Panc1 (cell line): ENCODE measurements around the gene IGF1R. TPM values are rescaled to one million over a fixed set of nuclear protein-coding genes. Genes with fewer than 3 reads are reported as not detected.

Experiments
- ATAC-seq: fragments of 200-7000 bp; cut with Tn5 transposase; 2 replicates; pipeline ENCODE4 v1.9.1; 2020; ENCODE audit warnings: mild to moderate bottlenecking, moderate library complexity
- BruUV-seq: library from RNA; stranded (reverse); fragments of 400-500 nt; replicated peaks from 2 replicates; lab custom pipeline; 2021; lab: Mats Ljungman, UMichigan
- CTCF ChIA-PET: fragments of 300-600 bp; sonication (Branson Sonifier 250); formaldehyde crosslinking; loops from one replicate; lab custom pipeline; 2022; ENCODE audit warnings: antibody characterized with exemption; lab: Charles Lee
- POLR2A ChIA-PET: fragments of 300-600 bp; sonication (Branson Sonifier 250); formaldehyde crosslinking; loops from one replicate; lab custom pipeline; 2022; ENCODE audit warnings: antibody characterized with exemption; lab: Charles Lee
- DNase-seq: peaks from one replicate; pipeline ENCODE4 v3.0.0-alpha.2; 2010; ENCODE audit warnings: low read depth, low spot score
- H3K27ac ChIP-seq: 2 replicates; pipeline ENCODE4 v1.5.1; 2011; ENCODE audit warnings: mild to moderate bottlenecking, low read length, inconsistent platforms
- H3K27me3 ChIP-seq: fragments of 200-500 bp; sonication (Bioruptor generic); 2 replicates; pipeline ENCODE4 v1.6.0; 2014; ENCODE audit warnings: low read length, inconsistent platforms; ENCODE audit not compliant: control insufficient read depth, insufficient read depth
- H3K36me3 ChIP-seq: fragments of 200-500 bp; sonication (Bioruptor generic); 2 replicates; pipeline ENCODE4 v1.5.1; 2014; ENCODE audit warnings: inconsistent platforms, mild to moderate bottlenecking, low read length, moderate library complexity; ENCODE audit not compliant: control insufficient read depth, insufficient read depth
- H3K4me1 ChIP-seq: 2 replicates; pipeline ENCODE4 v1.5.1; 2011; ENCODE audit warnings: inconsistent platforms, mild to moderate bottlenecking, low read length, moderate library complexity; ENCODE audit not compliant: control insufficient read depth, insufficient read depth
- H3K4me3 ChIP-seq, 2 experiments: 2 replicates each; pipeline ENCODE4 v1.5.1; 2011 to 2012; ENCODE audit warnings: low read depth in 2 of 2, low read length in 2 of 2, mild to moderate bottlenecking in 2 of 2, inconsistent platforms in 1 of 2, moderate library complexity in 1 of 2
- H3K9me3 ChIP-seq: fragments of 200-500 bp; sonication (Bioruptor generic); 2 replicates; pipeline ENCODE4 v1.5.1; 2014; ENCODE audit warnings: low read depth, mild to moderate bottlenecking, inconsistent platforms, low read length, moderate library complexity; ENCODE audit not compliant: control insufficient read depth, insufficient read depth
- CTCF ChIP-seq: fragments of 450-650 bp; IDR thresholded peaks from 2 replicates; pipeline ENCODE4 v1.5.1; 2017; ENCODE audit warnings: mild to moderate bottlenecking
- POLR2AphosphoS5 ChIP-seq: IDR thresholded peaks from 2 replicates; pipeline ENCODE4 v1.6.1; 2012; ENCODE audit warnings: mild to moderate bottlenecking, low read depth, low read length, moderate library complexity
- REST ChIP-seq, 2 experiments: IDR thresholded peaks; 2 replicates each; pipeline ENCODE4 v1.6.1; 2011 to 2012; ENCODE audit warnings: low read depth in 2 of 2, control low read depth in 1 of 2, low read length in 1 of 2, mild to moderate bottlenecking in 1 of 2, moderate library complexity in 1 of 2; ENCODE audit not compliant: insufficient read depth in 1 of 2
- SIN3A ChIP-seq: IDR thresholded peaks from 2 replicates; pipeline ENCODE4 v1.6.1; 2012; ENCODE audit warnings: low read depth, mild to moderate bottlenecking, low read length, moderate library complexity, borderline replicate concordance; ENCODE audit not compliant: insufficient read depth
- TCF7L2 ChIP-seq: IDR thresholded peaks from 2 replicates; pipeline ENCODE4 v1.6.1; 2011; ENCODE audit warnings: mild to moderate bottlenecking, low read depth, low read length, inconsistent platforms
- in situ Hi-C: cut with HindIII; loops from 2 replicates; pipeline ENCODE4 v1.10.0; 2016; ENCODE audit warnings: low sequenced_read_pairs, low pct_unique_long_range_greater_than_20kb
- intact Hi-C: fragments of 100-400 bp; cut with micrococcal nuclease; formaldehyde crosslinking; loops from one replicate; pipeline ENCODE4 v1.10.0; 2022; ENCODE audit not compliant: unreplicated experiment
- total RNA-seq: library from RNA; stranded (reverse); gene quantifications from one replicate; pipeline ENCODE4 v1.2.1, GENCODE V29; 2021; ENCODE audit not compliant: unreplicated experiment

IGF1R gene
- total RNA-seq, 1 experiment from 2014 or later, result 77.1 TPM

- ATAC-seq, result no peak
- no peaks in the 10 kb centered on the region for H3K36me3 ChIP-seq
Measured at GRCh38 chr15:98826658-98827057, 178.3 kb downstream of the IGF1R start.

GRCh38 chr15:98827217-98827616 lies 178.9 kb downstream of the IGF1R start:
- ATAC-seq, result no peak
- ChIA-PET POLR2A (no interaction called here), CTCF (no interaction called here)
- peaks cover 5% of the 10 kb centered on the region for H3K4me1 ChIP-seq
- DNase-seq, result no peak
- H3K9me3 ChIP-seq, result peaks cover 49% of the 10 kb centered on the region
- no peaks in the 10 kb centered on the region for H3K27me3 ChIP-seq
- no peak overlapping the region for H3K4me3 ChIP-seq
- intact Hi-C loops (no loop called here), in situ Hi-C loops (no loop called here)
- no peak overlapping the region for H3K27ac ChIP-seq
- H3K36me3 ChIP-seq, result no peaks in the 10 kb centered on the region
- no peak for TF ChIP-seq SIN3A
- no peak for TF ChIP-seq REST (IDR thresholded peaks at IDR 0.05; ENCODE audit: insufficient read depth in 1 of 2, low read depth in 2 of 2, low read length in 1 of 2)
- TF ChIP-seq CTCF, result no peak
- no peak for TF ChIP-seq TCF7L2
- TF ChIP-seq POLR2AphosphoS5, result no peak
- BruUV-seq, result no TSS peak

More at GRCh38 chr15:98826658-98827057, 178.3 kb downstream of the IGF1R start:
- ChIA-PET POLR2A (no interaction called here), CTCF (no interaction called here)
- Histone ChIP-seq H3K9me3 (peaks cover 44% of the 10 kb centered on the region), H3K4me1 (peaks cover 5% of the 10 kb centered on the region), H3K4me3 (no peak overlapping the region), H3K27ac (no peak overlapping the region), H3K27me3 (no peaks in the 10 kb centered on the region)
- intact Hi-C loops (no loop called here), in situ Hi-C loops (no loop called here)
- DNase-seq, result no peak
- BruUV-seq, result no TSS peak
- no peak for TF ChIP-seq SIN3A
- no peak for TF ChIP-seq POLR2AphosphoS5
- no peak for TF ChIP-seq TCF7L2
- TF ChIP-seq CTCF, result no peak
- TF ChIP-seq REST (IDR thresholded peaks at IDR 0.05; ENCODE audit: insufficient read depth in 1 of 2, low read depth in 2 of 2, low read length in 1 of 2), result no peak
